ENCODE measurements around the gene FOXL2.

- TF ChIP-seq CTCF (conservative IDR thresholded peaks at IDR 0.05; ENCODE audit: low read depth, low read length) (no peak), EZH2phosphoT487 (IDR thresholded peaks at IDR 0.05; ENCODE audit: borderline replicate concordance, low read length) (no peak), EZH2 (IDR thresholded peaks at IDR 0.05; ENCODE audit: low read length, unreplicated experiment) (no peak)
Measured at GRCh38 chr3:138937690-138938055, 9.3 kb downstream of the FOXL2 start.

Data from PC-3 (cell line).